ENCODE results near the gene MOBP. TPM values are rescaled to one million over a fixed set of nuclear protein-coding genes. Genes with fewer than 3 reads are reported as not detected.

Gene MOBP
- total RNA-seq, 2 experiments from 2014 or later = not detected

GRCh38 chr3:39529577-39529976, 62.1 kb downstream of the MOBP start:
- Mint-ChIP-seq H3K4me3 (no peak overlapping the region), H3K4me1 (ENCODE audit: low read depth) (no peaks in the 10 kb centered on the region), H3K36me3 (ENCODE audit: low read depth) (no peaks in the 10 kb centered on the region), H3K27me3 (ENCODE audit: low read depth) (peaks cover 15% of the 10 kb centered on the region), H3K27ac (no peak overlapping the region), H3K9me3 (ENCODE audit: insufficient read depth) (no peaks in the 10 kb centered on the region)
- ChIA-PET POLR2A (no interaction called here), CTCF (no interaction called here)
- ATAC-seq (no peak), DNase-seq (no peak)

GRCh38 chr3:39531066-39531465, 63.6 kb downstream of the MOBP start:
- no peak overlapping the region for H3K27ac Mint-ChIP-seq

GRCh38 chr3:39531665-39532064, 64.2 kb downstream of the MOBP start:
- ChIA-PET POLR2A (interaction anchor here (0.7 kb wide), 1 partner anchor 46 kb away, joined by 3 read pairs; no protein-coding TSS in a partner anchor), CTCF (interaction anchor here (1.7 kb wide), 1 partner anchor 10 kb away, joined by 5 read pairs; no protein-coding TSS in a partner anchor)
- Mint-ChIP-seq H3K4me3 (no peak overlapping the region), H3K36me3 (ENCODE audit: low read depth) (no peaks in the 10 kb centered on the region), H3K27me3 (ENCODE audit: low read depth) (peaks cover 21% of the 10 kb centered on the region), H3K4me1 (ENCODE audit: low read depth) (no peaks in the 10 kb centered on the region), H3K9me3 (ENCODE audit: insufficient read depth) (no peaks in the 10 kb centered on the region), H3K27ac (no peak overlapping the region)
- ATAC-seq = no peak
- no peak for DNase-seq

More at GRCh38 chr3:39531066-39531465, 63.6 kb downstream of the MOBP start:
- POLR2A ChIA-PET = interaction anchor here (0.7 kb wide), 1 partner anchor 46 kb away, joined by 3 read pairs; no protein-coding TSS in a partner anchor
- H3K27me3 Mint-ChIP-seq (ENCODE audit: low read depth) = peaks cover 21% of the 10 kb centered on the region
- H3K36me3 Mint-ChIP-seq (ENCODE audit: low read depth) = no peaks in the 10 kb centered on the region
- CTCF ChIA-PET = no interaction called here
- ATAC-seq (no peak), DNase-seq (no peak)
- no peak overlapping the region for H3K4me3 Mint-ChIP-seq
- H3K4me1 Mint-ChIP-seq (ENCODE audit: low read depth) = no peaks in the 10 kb centered on the region
- no peaks in the 10 kb centered on the region for H3K9me3 Mint-ChIP-seq (ENCODE audit: insufficient read depth)

GRCh38 chr3:39532777-39533176, 65.3 kb downstream of the MOBP start:
- Mint-ChIP-seq H3K27ac (no peak overlapping the region), H3K4me1 (ENCODE audit: low read depth) (no peaks in the 10 kb centered on the region), H3K27me3 (ENCODE audit: low read depth) (peaks cover 21% of the 10 kb centered on the region), H3K4me3 (no peak overlapping the region), H3K9me3 (ENCODE audit: insufficient read depth) (no peaks in the 10 kb centered on the region), H3K36me3 (ENCODE audit: low read depth) (no peaks in the 10 kb centered on the region)
- ATAC-seq = no peak
- POLR2A ChIA-PET = no interaction called here
- CTCF ChIA-PET = interaction anchor here (1.7 kb wide), 1 partner anchor 9 kb away, joined by 5 read pairs; no protein-coding TSS in a partner anchor
- no peak for DNase-seq

- Mint-ChIP-seq H3K9me3 (ENCODE audit: insufficient read depth) (no peaks in the 10 kb centered on the region), H3K4me1 (ENCODE audit: low read depth) (no peaks in the 10 kb centered on the region), H3K27ac (no peak overlapping the region), H3K4me3 (no peak overlapping the region), H3K27me3 (ENCODE audit: low read depth) (peaks cover 21% of the 10 kb centered on the region), H3K36me3 (ENCODE audit: low read depth) (no peaks in the 10 kb centered on the region)
- ChIA-PET CTCF (interaction anchor here (1.7 kb wide), 1 partner anchor 8 kb away, joined by 5 read pairs; no protein-coding TSS in a partner anchor), POLR2A (no interaction called here)
- no peak for DNase-seq
- no peak for ATAC-seq
Observed at GRCh38 chr3:39533226-39533625, 65.7 kb downstream of the MOBP start.

GRCh38 chr3:39540162-39540921, 72.9 kb downstream of the MOBP start:
- Mint-ChIP-seq H3K27ac (no peak overlapping the region), H3K36me3 (ENCODE audit: low read depth) (no peaks in the 10 kb centered on the region), H3K4me1 (ENCODE audit: low read depth) (peaks cover 5% of the 10 kb centered on the region), H3K27me3 (ENCODE audit: low read depth) (peaks cover 5% of the 10 kb centered on the region), H3K9me3 (ENCODE audit: insufficient read depth) (no peaks in the 10 kb centered on the region), H3K4me3 (no peak overlapping the region)
- ChIA-PET CTCF (interaction anchor here (0.6 to 1.4 kb wide), 3 partner anchors 10 to 93 kb away, joined by 3 to 4 read pairs (median 3); no protein-coding TSS in a partner anchor), POLR2A (interaction anchor here (1.0 kb wide), 1 partner anchor 133 kb away, joined by 4 read pairs; no protein-coding TSS in a partner anchor)
- DNase-seq (no peak), ATAC-seq (no peak)

GRCh38 chr3:39541442-39541841, 74.0 kb downstream of the MOBP start:
- ChIA-PET CTCF (interaction anchor here (1.2 to 1.4 kb wide), 2 partner anchors 9 to 638 kb away, joined by 3 to 5 read pairs; no protein-coding TSS in a partner anchor), POLR2A (no interaction called here)
- no peak overlapping the region for H3K27ac Mint-ChIP-seq
- peaks cover 5% of the 10 kb centered on the region for H3K4me1 Mint-ChIP-seq (ENCODE audit: low read depth)
- H3K27me3 Mint-ChIP-seq (ENCODE audit: low read depth) = no peaks in the 10 kb centered on the region
- no peaks in the 10 kb centered on the region for H3K9me3 Mint-ChIP-seq (ENCODE audit: insufficient read depth)
- H3K36me3 Mint-ChIP-seq (ENCODE audit: low read depth) = no peaks in the 10 kb centered on the region
- H3K4me3 Mint-ChIP-seq = no peak overlapping the region
- ATAC-seq = no peak
- no peak for DNase-seq

- POLR2A ChIA-PET = no interaction called here
- Mint-ChIP-seq H3K36me3 (ENCODE audit: low read depth) (no peaks in the 10 kb centered on the region), H3K9me3 (ENCODE audit: insufficient read depth) (no peaks in the 10 kb centered on the region), H3K4me3 (no peak overlapping the region), H3K4me1 (ENCODE audit: low read depth) (peaks cover 5% of the 10 kb centered on the region), H3K27me3 (ENCODE audit: low read depth) (no peaks in the 10 kb centered on the region), H3K27ac (no peak overlapping the region)
- CTCF ChIA-PET = interaction anchor here (1.2 to 1.4 kb wide), 2 partner anchors 10 to 637 kb away, joined by 3 to 5 read pairs; no protein-coding TSS in a partner anchor
- no peak for DNase-seq
- no peak for ATAC-seq
Observed at GRCh38 chr3:39541917-39542329, 74.4 kb downstream of the MOBP start.

- Mint-ChIP-seq H3K36me3 (ENCODE audit: low read depth) (no peaks in the 10 kb centered on the region), H3K9me3 (ENCODE audit: insufficient read depth) (no peaks in the 10 kb centered on the region), H3K27me3 (ENCODE audit: low read depth) (no peaks in the 10 kb centered on the region), H3K4me1 (ENCODE audit: low read depth) (peaks cover 5% of the 10 kb centered on the region), H3K4me3 (no peak overlapping the region), H3K27ac (no peak overlapping the region)
- POLR2A ChIA-PET = no interaction called here
- CTCF ChIA-PET = interaction anchor here (1.2 kb wide), 1 partner anchor 636 kb away, joined by 3 read pairs; no protein-coding TSS in a partner anchor
- ATAC-seq = no peak
- DNase-seq = no peak
Observed at GRCh38 chr3:39542588-39542988, 75.1 kb downstream of the MOBP start.

GRCh38 chr3:39548282-39548681, 80.8 kb downstream of the MOBP start:
- CTCF ChIA-PET = interaction anchor here (0.8 kb wide), 1 partner anchor 72 kb away, joined by 3 read pairs; no protein-coding TSS in a partner anchor
- no peaks in the 10 kb centered on the region for H3K4me1 Mint-ChIP-seq (ENCODE audit: low read depth)
- no peaks in the 10 kb centered on the region for H3K36me3 Mint-ChIP-seq (ENCODE audit: low read depth)
- ATAC-seq (no peak), DNase-seq (no peak)
- H3K27me3 Mint-ChIP-seq (ENCODE audit: low read depth) = peaks cover 2% of the 10 kb centered on the region
- H3K9me3 Mint-ChIP-seq (ENCODE audit: insufficient read depth) = no peaks in the 10 kb centered on the region
- POLR2A ChIA-PET = no interaction called here
- H3K27ac Mint-ChIP-seq = no peak overlapping the region
- no peak overlapping the region for H3K4me3 Mint-ChIP-seq

- Mint-ChIP-seq H3K9me3 (ENCODE audit: insufficient read depth) (no peaks in the 10 kb centered on the region), H3K4me1 (ENCODE audit: low read depth) (no peaks in the 10 kb centered on the region), H3K27me3 (ENCODE audit: low read depth) (peaks cover 6% of the 10 kb centered on the region), H3K36me3 (ENCODE audit: low read depth) (no peaks in the 10 kb centered on the region), H3K4me3 (no peak overlapping the region), H3K27ac (no peak overlapping the region)
- DNase-seq (no peak), ATAC-seq (no peak)
- CTCF ChIA-PET = interaction anchor here (0.6 kb wide), 1 partner anchor 10 kb away, joined by 3 read pairs; no protein-coding TSS in a partner anchor
- POLR2A ChIA-PET = no interaction called here
Observed at GRCh38 chr3:39550354-39551051, 83.0 kb downstream of the MOBP start.
